ENCODE data around the gene FAM3A. TPM values are rescaled to one million over a fixed set of nuclear protein-coding genes. Genes with fewer than 3 reads are reported as not detected.

The FAM3A gene
- total RNA-seq, 1 donor from 2014 or later = 36.5 TPM

- H3K27me3 Mint-ChIP-seq (ENCODE audit: low read depth) = no peaks in the 10 kb centered on the region
- H3K27ac Mint-ChIP-seq (ENCODE audit: unreplicated experiment) = no peak overlapping the region
- H3K4me1 Mint-ChIP-seq (ENCODE audit: low read depth) = no peaks in the 10 kb centered on the region
- DNase-seq (ENCODE audit: low spot score) = no peak
- peaks cover 21% of the 10 kb centered on the region for H3K36me3 Mint-ChIP-seq (ENCODE audit: low read depth)
- no peak for TF ChIP-seq CTCF (IDR thresholded peaks at IDR 0.05)
- no peaks in the 10 kb centered on the region for H3K9me3 Mint-ChIP-seq (ENCODE audit: low read depth)
- no peak overlapping the region for H3K4me3 Mint-ChIP-seq (ENCODE audit: unreplicated experiment)
Observed at GRCh38 chrX:154469880-154470279, 46.2 kb downstream of the FAM3A start.

GRCh38 chrX:154469114-154469513 is 46.9 kb downstream of the FAM3A start:
- no peak overlapping the region for H3K4me3 Mint-ChIP-seq (ENCODE audit: unreplicated experiment)
- peaks cover 21% of the 10 kb centered on the region for H3K36me3 Mint-ChIP-seq (ENCODE audit: low read depth)
- H3K27me3 Mint-ChIP-seq (ENCODE audit: low read depth) = no peaks in the 10 kb centered on the region
- no peak overlapping the region for H3K27ac Mint-ChIP-seq (ENCODE audit: unreplicated experiment)
- no peaks in the 10 kb centered on the region for H3K9me3 Mint-ChIP-seq (ENCODE audit: low read depth)
- DNase-seq (ENCODE audit: low spot score) = no peak
- H3K4me1 Mint-ChIP-seq (ENCODE audit: low read depth) = no peaks in the 10 kb centered on the region
- TF ChIP-seq CTCF (IDR thresholded peaks at IDR 0.05) = no peak

- Mint-ChIP-seq H3K4me1 (ENCODE audit: low read depth) (no peaks in the 10 kb centered on the region), H3K9me3 (ENCODE audit: low read depth) (no peaks in the 10 kb centered on the region)
Observed at GRCh38 chrX:154468217-154468616, 47.8 kb downstream of the FAM3A start.

GRCh38 chrX:154467556-154467955 is 48.5 kb downstream of the FAM3A start:
- peaks cover 20% of the 10 kb centered on the region for H3K36me3 Mint-ChIP-seq (ENCODE audit: low read depth)
- TF ChIP-seq CTCF (IDR thresholded peaks at IDR 0.05) = no peak
- no peaks in the 10 kb centered on the region for H3K9me3 Mint-ChIP-seq (ENCODE audit: low read depth)
- H3K4me1 Mint-ChIP-seq (ENCODE audit: low read depth) = no peaks in the 10 kb centered on the region
- H3K4me3 Mint-ChIP-seq (ENCODE audit: unreplicated experiment) = no peak overlapping the region
- H3K27ac Mint-ChIP-seq (ENCODE audit: unreplicated experiment) = no peak overlapping the region
- DNase-seq (ENCODE audit: low spot score) = no peak
- no peaks in the 10 kb centered on the region for H3K27me3 Mint-ChIP-seq (ENCODE audit: low read depth)

More at GRCh38 chrX:154468217-154468616, 47.8 kb downstream of the FAM3A start:
- H3K27ac Mint-ChIP-seq (ENCODE audit: unreplicated experiment) = no peak overlapping the region
- no peak for DNase-seq (ENCODE audit: low spot score)
- H3K36me3 Mint-ChIP-seq (ENCODE audit: low read depth) = peaks cover 19% of the 10 kb centered on the region
- TF ChIP-seq CTCF (IDR thresholded peaks at IDR 0.05) = no peak
- H3K4me3 Mint-ChIP-seq (ENCODE audit: unreplicated experiment) = no peak overlapping the region
- H3K27me3 Mint-ChIP-seq (ENCODE audit: low read depth) = no peaks in the 10 kb centered on the region

- H3K27me3 Mint-ChIP-seq (ENCODE audit: low read depth) = no peaks in the 10 kb centered on the region
- no peaks in the 10 kb centered on the region for H3K9me3 Mint-ChIP-seq (ENCODE audit: low read depth)
- DNase-seq (ENCODE audit: low spot score) = no peak
- no peak overlapping the region for H3K4me3 Mint-ChIP-seq (ENCODE audit: unreplicated experiment)
- no peak for TF ChIP-seq CTCF (IDR thresholded peaks at IDR 0.05)
- no peak overlapping the region for H3K27ac Mint-ChIP-seq (ENCODE audit: unreplicated experiment)
- H3K4me1 Mint-ChIP-seq (ENCODE audit: low read depth) = peaks cover 1% of the 10 kb centered on the region
- peaks cover 17% of the 10 kb centered on the region for H3K36me3 Mint-ChIP-seq (ENCODE audit: low read depth)
Observed at GRCh38 chrX:154466907-154467306, 49.1 kb downstream of the FAM3A start.
